Parathyroid adenoma (tissue), 2 donors: ENCODE data around the gene WDFY2.
"Not testable (repeated sequence)": the region's sequence is repeated elsewhere in the genome, so short reads cannot be mapped to it uniquely, and the experiment has no call there.

Experiments
- H2AFZ ChIP-seq: fragments of 300-600 bp; sonication (generic); one replicate; pipeline ENCODE4 v1.7.0; 2017; ENCODE audit warnings: antibody characterized with exemption, mild to moderate bottlenecking
- H3K27ac ChIP-seq: fragments of 300-600 bp; sonication (generic); one replicate; pipeline ENCODE4 v1.7.0; 2017
- H3K27me3 ChIP-seq: fragments of 300-600 bp; sonication (generic); one replicate; pipeline ENCODE4 v1.7.0; 2017; ENCODE audit warnings: low read length; ENCODE audit not compliant: control insufficient read depth, insufficient read depth
- H3K36me3 ChIP-seq: fragments of 300-600 bp; sonication (generic); one replicate; pipeline ENCODE4 v1.7.0; 2017; ENCODE audit warnings: low read length; ENCODE audit not compliant: control insufficient read depth, insufficient read depth
- H3K4me1 ChIP-seq: fragments of 300-600 bp; sonication (generic); one replicate; pipeline ENCODE4 v1.7.0; 2017; ENCODE audit warnings: control low read depth
- H3K4me2 ChIP-seq: fragments of 300-600 bp; sonication (generic); one replicate; pipeline ENCODE4 v1.7.0; 2017; ENCODE audit warnings: low read length
- H3K4me3 ChIP-seq: fragments of 300-600 bp; sonication (generic); one replicate; pipeline ENCODE4 v1.7.0; 2017; ENCODE audit warnings: low read depth, low read length
- H3K79me2 ChIP-seq: fragments of 300-600 bp; sonication (generic); one replicate; pipeline ENCODE4 v1.7.0; 2017; ENCODE audit warnings: control low read depth
- H3K9ac ChIP-seq: fragments of 300-600 bp; sonication (generic); one replicate; pipeline ENCODE4 v1.7.0; 2017; ENCODE audit warnings: mild to moderate bottlenecking
- H3K9me3 ChIP-seq: fragments of 300-600 bp; sonication (generic); one replicate; pipeline ENCODE4 v1.7.0; 2017; ENCODE audit warnings: low read length; ENCODE audit not compliant: control insufficient read depth
- CTCF ChIP-seq: fragments of 300-600 bp; sonication (generic); IDR thresholded peaks from one replicate; pipeline ENCODE4 v1.7.0; 2017; ENCODE audit warnings: antibody characterized with exemption, mild to moderate bottlenecking
- donor health status: primary hyperparathyroidism.

Gene WDFY2

GRCh38 chr13:51689663-51689996, 105.4 kb downstream of the WDFY2 start:
- Histone ChIP-seq H3K9me3 (no peaks in the 10 kb centered on the region), H3K9ac (no peak overlapping the region), H3K36me3 (no peaks in the 10 kb centered on the region), H3K27ac (no peak overlapping the region), H3K4me1 (peaks cover 5% of the 10 kb centered on the region), H3K4me2 (no peak overlapping the region), H3K27me3 (no peaks in the 10 kb centered on the region), H3K79me2 (no peaks in the 10 kb centered on the region), H3K4me3 (no peak overlapping the region), H2AFZ (no peak overlapping the region)
- no peak for TF ChIP-seq CTCF

- not testable (repeated sequence) for H2AFZ ChIP-seq, H3K79me2 ChIP-seq, H3K4me3 ChIP-seq, H3K27me3 ChIP-seq, H3K4me1 ChIP-seq, H3K9ac ChIP-seq, H3K27ac ChIP-seq, H3K4me2 ChIP-seq, H3K36me3 ChIP-seq, H3K9me3 ChIP-seq
These were observed 111.4 kb downstream of the WDFY2 start for GRCh38 chr13:51695677-51696076.

GRCh38 chr13:51697181-51697580, 112.9 kb downstream of the WDFY2 start:
- Histone ChIP-seq H2AFZ (no peak overlapping the region), H3K4me2 (no peak overlapping the region), H3K9ac (no peak overlapping the region), H3K9me3 (no peaks in the 10 kb centered on the region), H3K4me1 (no peaks in the 10 kb centered on the region), H3K27me3 (no peaks in the 10 kb centered on the region), H3K4me3 (no peak overlapping the region), H3K79me2 (peaks cover 6% of the 10 kb centered on the region), H3K36me3 (no peaks in the 10 kb centered on the region), H3K27ac (no peak overlapping the region)
- no peak for TF ChIP-seq CTCF

- Histone ChIP-seq H3K4me3 (no peak overlapping the region), H2AFZ (no peak overlapping the region), H3K36me3 (no peaks in the 10 kb centered on the region), H3K9me3 (no peaks in the 10 kb centered on the region), H3K79me2 (peaks cover 6% of the 10 kb centered on the region), H3K27ac (no peak overlapping the region), H3K4me2 (no peak overlapping the region), H3K27me3 (no peaks in the 10 kb centered on the region), H3K9ac (no peak overlapping the region), H3K4me1 (no peaks in the 10 kb centered on the region)
- TF ChIP-seq CTCF, result no peak
These were observed 113.6 kb downstream of the WDFY2 start for GRCh38 chr13:51697855-51698254.

GRCh38 chr13:51698352-51698751, 114.1 kb downstream of the WDFY2 start:
- Histone ChIP-seq H3K4me2 (no peak overlapping the region), H3K9ac (no peak overlapping the region), H3K9me3 (no peaks in the 10 kb centered on the region), H3K4me3 (no peak overlapping the region), H3K27ac (no peak overlapping the region), H3K27me3 (no peaks in the 10 kb centered on the region), H3K4me1 (no peaks in the 10 kb centered on the region), H2AFZ (no peak overlapping the region), H3K36me3 (no peaks in the 10 kb centered on the region), H3K79me2 (peaks cover 6% of the 10 kb centered on the region)
- TF ChIP-seq CTCF, result no peak
